HepG2 (cell line): ENCODE data around the gene RIMOC1. TPM values are rescaled to one million over a fixed set of nuclear protein-coding genes. Genes with fewer than 3 reads are reported as not detected.

Experiments
- ATAC-seq: fragments of 200-7000 bp; cut with Tn5 transposase; 3 replicates; pipeline ENCODE4 v1.9.1; 2020; ENCODE audit warnings: mild to moderate bottlenecking, moderate library complexity
- BruUV-seq: library from RNA; stranded (reverse); fragments of 400-500 nt; replicated peaks from 2 replicates; lab custom pipeline; 2021; lab: Mats Ljungman, UMichigan
- CTCF ChIA-PET: fragments of 300-600 bp; formaldehyde crosslinking; extraction: SDS; loops from one replicate; lab custom pipeline; 2021; ENCODE audit warnings: low total read pairs, inconsistent platforms, low intra/inter-chr PET ratio; lab: Yijun Ruan, JAX
- POLR2A ChIA-PET: fragments of 350-600 bp; sonication (Branson Sonifier 250); formaldehyde crosslinking; loops from one replicate; lab custom pipeline; 2020; ENCODE audit warnings: antibody characterized with exemption, inconsistent platforms; lab: Yijun Ruan, JAX
- DNase-seq: peaks from one replicate; pipeline ENCODE4 v3.0.0-alpha.2; 2015; ENCODE audit warnings: low spot score
- FAIRE-seq: peaks from 3 replicates; lab custom pipeline; 2011; peaks lifted over from hg19 to GRCh38; lab: Jason Lieb, UNC
- H2AFZ ChIP-seq: one replicate; pipeline ENCODE4 v1.6.1; 2011; ENCODE audit warnings: low read length, inconsistent platforms
- H3K27ac ChIP-seq: fragments of 300-600 bp; 3 replicates; pipeline ENCODE4 v1.8.0; 2011; ENCODE audit warnings: mixed run types, mild to moderate bottlenecking, mixed read lengths, low read length, inconsistent platforms; ENCODE audit not compliant: insufficient read depth; ENCODE audit errors: extremely low read length
- H3K27me3 ChIP-seq, 2 experiments: fragments of 200-600 bp in 1 of 2; 2 replicates in 1 of 2; 3 replicates in 1 of 2; pipeline versions ENCODE4 v1.6.0 to v1.8.0; 2011; ENCODE audit warnings: low read length in 2 of 2, mild to moderate bottlenecking in 2 of 2, moderate library complexity in 2 of 2, inconsistent platforms in 1 of 2; ENCODE audit not compliant: insufficient read depth in 2 of 2, control insufficient read depth in 1 of 2
- H3K36me3 ChIP-seq, 2 experiments: fragments of 200-600 bp in 1 of 2; replicated peaks in 1 of 2; 2 replicates in 1 of 2; 3 replicates in 1 of 2; pipeline versions ENCODE4 v1.5.1 to v1.8.0; 2011; ENCODE audit warnings: low read length in 2 of 2, inconsistent platforms in 1 of 2; ENCODE audit not compliant: insufficient read depth in 2 of 2, control insufficient read depth in 1 of 2
- H3K4me1 ChIP-seq: 2 replicates; pipeline ENCODE4 v1.5.1; 2012; ENCODE audit warnings: low read length, inconsistent platforms; ENCODE audit not compliant: insufficient read depth
- H3K4me2 ChIP-seq: 2 replicates; pipeline ENCODE4 v1.6.0; 2011; ENCODE audit warnings: low read depth, low read length, inconsistent platforms
- H3K4me3 ChIP-seq, 3 experiments: fragments of 200-600 bp in 1 of 3; sonication (generic), shearing (Covaris generic) in 1 of 3; replicated peaks in 1 of 3; 2 replicates each; pipeline ENCODE4 v1.5.1; 2011 to 2016; ENCODE audit warnings: low read length in 3 of 3, inconsistent platforms in 2 of 3, low read depth in 2 of 3, mild to moderate bottlenecking in 2 of 3, control low read depth in 1 of 3, mixed read lengths in 1 of 3; ENCODE audit not compliant: insufficient read depth in 1 of 3
- H3K79me2 ChIP-seq: one replicate; pipeline ENCODE4 v1.6.1; 2011; ENCODE audit warnings: low read length, inconsistent platforms; ENCODE audit not compliant: insufficient read depth
- H3K9ac ChIP-seq: 2 replicates; pipeline ENCODE4 v1.6.0; 2011; ENCODE audit warnings: mild to moderate bottlenecking, low read depth, low read length, inconsistent platforms; ENCODE audit not compliant: insufficient read depth
- H3K9me3 ChIP-seq: 2 replicates; pipeline ENCODE4 v1.5.1; 2012; ENCODE audit warnings: mild to moderate bottlenecking, low read length
- H4K20me1 ChIP-seq: 2 replicates; pipeline ENCODE4 v1.6.0; 2011; ENCODE audit warnings: inconsistent platforms, mild to moderate bottlenecking, low read length, moderate library complexity; ENCODE audit not compliant: insufficient read depth
- FIP1L1 ChIP-seq: fragments of 200-400 bp; formaldehyde crosslinking; IDR thresholded peaks from 2 replicates; pipeline ENCODE4 v1.6.1; 2018; ENCODE audit warnings: low read depth, mild to moderate bottlenecking, low read length, moderate library complexity, borderline replicate concordance; ENCODE audit not compliant: insufficient read depth
- MAFK ChIP-seq, 2 experiments: IDR thresholded peaks in 1 of 2; conservative IDR thresholded peaks in 1 of 2; 2 replicates each; pipeline ENCODE4 v1.6.1; 2011; ENCODE audit warnings: improper control_type of control experiment in 2 of 2, low read length in 2 of 2
- SSRP1 ChIP-seq: IDR thresholded peaks from 2 replicates; pipeline ENCODE4 v1.6.1; 2016; ENCODE audit warnings: control low read depth
- ZBTB40 ChIP-seq, 2 experiments: fragments of 450-650 bp in 1 of 2; sonication (generic) in 1 of 2; formaldehyde crosslinking in 1 of 2; IDR thresholded peaks; 2 replicates each; pipeline versions ENCODE4 v1.6.1 to v1.8.0; 2016 to 2022; ENCODE audit warnings: antibody characterized with exemption in 1 of 2, mild to moderate bottlenecking in 1 of 2, missing genetic modification reagents in 1 of 2
- WGBS: methylation state at CpG from one replicate; pipeline ENCODE4 v1.1.6; 2017; ENCODE audit warnings: low lambda C conversion rate; 5-methylcytosine and 5-hydroxymethylcytosine counted together
- in situ Hi-C: cut with HindIII; loops from 2 replicates; pipeline ENCODE4 v1.10.0; 2017; ENCODE audit warnings: low pct_unique_long_range_greater_than_20kb; ENCODE audit not compliant: extremely low pct_ligation_motif_present
- intact Hi-C: fragments of 100-400 bp; cut with micrococcal nuclease; formaldehyde crosslinking; loops from one replicate; pipeline ENCODE4 v1.10.0; 2022; ENCODE audit not compliant: unreplicated experiment
- polyA plus RNA-seq, 8 experiments: library from polyadenylated mRNA; depleted of rRNA in 3 of 8; stranded (reverse) in 7 of 8; unstranded in 1 of 8; fragments of >200 nt; fragmentation: Illumina TruSeq in 4 of 8; extraction: Trizol in 4 of 8; gene quantifications; 2 replicates each; pipeline versions ENCODE4 v1.2.1 to v1.2.3, GENCODE V29; 2011 to 2016; ENCODE audit warnings: low read depth in 4 of 8, missing spikeins in 1 of 8, mixed read lengths in 1 of 8; ENCODE audit not compliant: insufficient read depth in 1 of 8
- total RNA-seq, 5 experiments: library from RNA; depleted of rRNA; stranded (reverse); fragments of >200 nt; fragmentation: Illumina TruSeq; extraction: Trizol; gene quantifications; 2 replicates each; pipeline ENCODE4 v1.2.3, GENCODE V29; 2016; ENCODE audit warnings: low read depth in 1 of 5

The RIMOC1 gene
- total and polyA plus RNA-seq, 2 of the 13 experiments (the other 11 are each of a cell fraction or from before 2014, with no cell fraction given): 16.3 to 16.9 TPM

- in situ Hi-C loops (no loop called here), intact Hi-C loops (no loop called here)
- H3K9ac ChIP-seq: no peak overlapping the region
- no peaks in the 10 kb centered on the region for H3K27me3 ChIP-seq
- CTCF ChIA-PET: no interaction called here
- H3K27ac ChIP-seq: no peak overlapping the region
- H3K36me3 ChIP-seq: no peaks in the 10 kb centered on the region
- no peaks in the 10 kb centered on the region for H4K20me1 ChIP-seq
- DNase-seq: no peak
- H3K4me2 ChIP-seq: no peak overlapping the region
- no TSS peak for BruUV-seq
- no peak for FAIRE-seq
- no peak overlapping the region for H3K4me3 ChIP-seq
- no peak overlapping the region for H2AFZ ChIP-seq
- no peaks in the 10 kb centered on the region for H3K79me2 ChIP-seq
- TF ChIP-seq FIP1L1 (no peak), SSRP1 (CRISPR knock-in tag) (no peak), MAFK (conservative IDR thresholded peaks at IDR 0.05 in 1 of 2, IDR thresholded peaks at IDR 0.05 in 1 of 2; ENCODE audit: low read length in 2 of 2) (no peak)
- TF ChIP-seq, all 625 proteins: peak for 0
- POLR2A ChIA-PET: no interaction called here
- no peaks in the 10 kb centered on the region for H3K9me3 ChIP-seq
- H3K4me1 ChIP-seq: no peaks in the 10 kb centered on the region
- ATAC-seq: no peak
Measured at GRCh38 chr5:41885286-41885685, 18.9 kb upstream of the RIMOC1 start.

GRCh38 chr5:41891066-41891707, 13.0 kb upstream of the RIMOC1 start:
- H3K27ac ChIP-seq: no peak overlapping the region
- ChIA-PET POLR2A (no interaction called here), CTCF (no interaction called here)
- H4K20me1 ChIP-seq: no peaks in the 10 kb centered on the region
- no peaks in the 10 kb centered on the region for H3K79me2 ChIP-seq
- H3K9me3 ChIP-seq: no peaks in the 10 kb centered on the region
- no peaks in the 10 kb centered on the region for H3K4me1 ChIP-seq
- DNase-seq (no peak), FAIRE-seq (no peak), ATAC-seq (no peak)
- H3K27me3 ChIP-seq: no peaks in the 10 kb centered on the region
- intact Hi-C loops (no loop called here), in situ Hi-C loops (no loop called here)
- no TSS peak for BruUV-seq
- no peaks in the 10 kb centered on the region for H3K36me3 ChIP-seq
- no peak overlapping the region for H3K9ac ChIP-seq
- WGBS: 24% methylated on average over 2 of the region's 2 CpGs
- no peak overlapping the region for H3K4me3 ChIP-seq
- H2AFZ ChIP-seq: no peak overlapping the region
- no peak overlapping the region for H3K4me2 ChIP-seq
- TF ChIP-seq ZBTB40 (IDR thresholded peaks at IDR 0.05) (no peak), ZBTB40 (CRISPR knock-in tag; IDR thresholded peaks at IDR 0.05) (no peak)
